ENCODE data around the gene CHST10. TPM values are rescaled to one million over a fixed set of nuclear protein-coding genes. Genes with fewer than 3 reads are reported as not detected.

The CHST10 gene, protein sequence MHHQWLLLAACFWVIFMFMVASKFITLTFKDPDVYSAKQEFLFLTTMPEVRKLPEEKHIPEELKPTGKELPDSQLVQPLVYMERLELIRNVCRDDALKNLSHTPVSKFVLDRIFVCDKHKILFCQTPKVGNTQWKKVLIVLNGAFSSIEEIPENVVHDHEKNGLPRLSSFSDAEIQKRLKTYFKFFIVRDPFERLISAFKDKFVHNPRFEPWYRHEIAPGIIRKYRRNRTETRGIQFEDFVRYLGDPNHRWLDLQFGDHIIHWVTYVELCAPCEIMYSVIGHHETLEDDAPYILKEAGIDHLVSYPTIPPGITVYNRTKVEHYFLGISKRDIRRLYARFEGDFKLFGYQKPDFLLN
- total RNA-seq (2022; extraction: Qiagen RNA extraction): 13.3 to 15.5 TPM (median 14.9 TPM) in 5 replicates

DNA sequence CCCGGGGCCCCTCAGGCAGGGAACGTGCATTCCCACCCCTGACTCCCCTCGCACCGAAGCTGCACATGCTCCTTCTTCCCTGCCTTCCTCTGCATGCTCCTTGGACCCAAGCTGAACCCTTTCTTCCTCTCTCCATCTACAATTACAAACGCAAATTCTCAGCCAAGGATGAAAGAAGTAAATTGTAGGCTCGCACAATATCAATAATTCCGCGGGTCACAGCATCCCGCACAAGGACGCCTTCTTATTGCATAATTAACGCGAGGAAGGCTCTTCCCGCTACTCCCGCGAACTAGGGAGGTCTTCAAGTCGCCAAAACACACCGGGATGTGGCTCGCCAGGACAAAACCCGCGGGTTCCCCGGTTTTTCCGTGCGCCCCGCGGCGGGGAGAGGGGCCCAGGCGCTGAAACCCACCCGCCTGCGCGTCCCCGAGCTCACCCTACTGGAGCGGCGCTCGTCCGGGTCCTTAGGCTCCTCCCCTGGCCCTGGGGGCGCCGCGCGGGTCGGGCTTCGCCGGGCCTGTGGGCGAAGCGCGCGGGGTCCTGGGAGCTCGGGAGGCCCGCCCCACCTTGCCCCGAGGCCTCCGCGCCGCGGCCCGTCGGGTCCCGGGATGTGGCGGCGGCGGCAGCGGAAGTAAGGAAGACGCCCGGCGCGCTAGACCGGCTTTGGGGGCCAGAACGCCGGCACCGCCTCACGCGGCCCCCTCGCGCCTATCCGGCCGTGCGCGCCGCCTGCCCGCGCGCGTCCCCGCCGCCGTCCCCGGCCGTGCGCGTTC lies at the start of gene CHST10:
CHST10 (minus strand) TSS at position 734 of the 776 bp plus-strand sequence. CDS start 10,993 bp downstream, outside the sequence.

Other genes starting within 250 kb of the CHST10 start
- 1.7 to 3.0 TPM (median 2.6 TPM) in 5 replicates for gene LONRF2, start 95.2 kb downstream of the CHST10 start, total RNA-seq (2022; extraction: Qiagen RNA extraction)
- not detected in 5 replicates for gene NMS, start 52.8 kb upstream of the CHST10 start, total RNA-seq (2022; extraction: Qiagen RNA extraction)
- gene PDCL3, start 145.3 kb upstream of the CHST10 start, total RNA-seq (2022; extraction: Qiagen RNA extraction): 32.9 to 49.7 TPM (median 36.1 TPM) in 5 replicates

All from A549 treated with Mapracorat at 1 μM for 4 hours (cell line).